HL-60/S4 treated with phorbol 12-myristate 13-acetate at 8.2 ng/mL for 4 days and 3 days (cell line): ENCODE measurements around the gene SPESP1.
"Not testable (repeated sequence)": the region's sequence is repeated elsewhere in the genome, so short reads cannot be mapped to it uniquely, and the experiment has no call there.

Source experiments
- in situ Hi-C: fragments of 300-500 bp; cut with MboI; formaldehyde crosslinking; loops from 2 replicates; pipeline ENCODE4 v1.15.0; 2022; ENCODE audit warnings: low sequenced_read_pairs

Gene SPESP1

GRCh38 chr15:68958597-68958996 is 28.3 kb downstream of the SPESP1 start:
- in situ Hi-C loops: no loop called here

- in situ Hi-C loops: no loop called here
Measured at GRCh38 chr15:68962465-68962864, 32.1 kb downstream of the SPESP1 start.

DNA sequence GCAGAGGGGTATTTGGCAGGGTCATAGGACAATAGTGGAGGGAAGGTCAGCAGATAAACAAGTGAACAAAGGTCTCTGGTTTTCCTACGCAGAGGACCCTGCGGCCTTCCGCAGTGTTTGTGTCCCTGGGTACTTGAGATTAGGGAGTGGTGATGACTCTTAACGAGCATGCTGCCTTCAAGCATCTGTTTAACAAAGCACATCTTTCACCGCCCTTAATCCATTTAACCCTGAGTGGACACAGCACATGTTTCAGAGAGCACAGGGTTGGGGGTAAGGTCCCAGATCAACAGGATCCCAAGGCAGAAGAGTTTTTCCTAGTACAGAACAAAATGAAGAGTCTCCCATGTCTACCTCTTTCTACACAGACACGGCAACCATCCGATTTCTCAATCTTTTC is 33.4 kb downstream of the SPESP1 start:
- in situ Hi-C loops: not testable (repeated sequence)

DNA sequence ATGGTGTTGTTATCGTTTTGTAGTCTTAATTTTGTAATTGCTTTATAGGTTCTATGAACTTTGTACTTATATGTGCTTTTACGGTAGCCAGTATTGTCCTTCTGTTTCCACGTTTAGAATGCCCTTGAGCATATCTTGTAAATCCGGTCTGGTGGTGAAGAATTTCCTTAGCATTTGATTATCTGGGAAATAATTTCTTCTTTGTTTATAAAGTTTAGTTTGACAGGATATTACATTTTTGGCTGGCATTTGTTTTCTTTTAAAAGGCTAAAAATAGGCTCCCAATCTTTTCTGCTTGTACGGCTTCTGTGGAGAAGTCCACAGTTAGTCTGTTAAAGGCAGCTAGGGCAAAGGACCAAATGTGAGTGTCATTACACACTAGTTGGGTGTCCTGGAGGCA is 36.7 kb downstream of the SPESP1 start:
- in situ Hi-C loops: no loop called here

DNA sequence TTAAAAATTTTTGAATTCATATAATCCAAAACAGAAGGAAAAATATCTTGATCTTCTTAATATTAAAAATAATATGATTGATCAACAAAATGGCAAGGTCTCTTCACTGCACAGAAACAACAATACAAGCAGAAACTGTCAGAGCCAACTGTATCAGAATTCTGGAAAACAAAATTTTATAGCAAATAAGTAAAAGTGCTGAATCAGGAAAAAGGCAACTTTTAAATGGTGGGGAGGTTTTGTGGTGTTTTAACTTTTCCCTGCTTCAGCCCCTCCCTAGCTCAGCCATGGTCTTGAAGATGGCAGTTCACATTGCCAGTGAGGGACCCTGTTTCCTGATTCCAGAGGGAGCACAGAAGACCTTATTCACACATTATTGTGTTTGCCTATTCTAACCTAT is 37.6 kb downstream of the SPESP1 start:
- in situ Hi-C loops: no loop called here

- in situ Hi-C loops: no loop called here
Measured at GRCh38 chr15:68969298-68969697, 39.0 kb downstream of the SPESP1 start.

DNA sequence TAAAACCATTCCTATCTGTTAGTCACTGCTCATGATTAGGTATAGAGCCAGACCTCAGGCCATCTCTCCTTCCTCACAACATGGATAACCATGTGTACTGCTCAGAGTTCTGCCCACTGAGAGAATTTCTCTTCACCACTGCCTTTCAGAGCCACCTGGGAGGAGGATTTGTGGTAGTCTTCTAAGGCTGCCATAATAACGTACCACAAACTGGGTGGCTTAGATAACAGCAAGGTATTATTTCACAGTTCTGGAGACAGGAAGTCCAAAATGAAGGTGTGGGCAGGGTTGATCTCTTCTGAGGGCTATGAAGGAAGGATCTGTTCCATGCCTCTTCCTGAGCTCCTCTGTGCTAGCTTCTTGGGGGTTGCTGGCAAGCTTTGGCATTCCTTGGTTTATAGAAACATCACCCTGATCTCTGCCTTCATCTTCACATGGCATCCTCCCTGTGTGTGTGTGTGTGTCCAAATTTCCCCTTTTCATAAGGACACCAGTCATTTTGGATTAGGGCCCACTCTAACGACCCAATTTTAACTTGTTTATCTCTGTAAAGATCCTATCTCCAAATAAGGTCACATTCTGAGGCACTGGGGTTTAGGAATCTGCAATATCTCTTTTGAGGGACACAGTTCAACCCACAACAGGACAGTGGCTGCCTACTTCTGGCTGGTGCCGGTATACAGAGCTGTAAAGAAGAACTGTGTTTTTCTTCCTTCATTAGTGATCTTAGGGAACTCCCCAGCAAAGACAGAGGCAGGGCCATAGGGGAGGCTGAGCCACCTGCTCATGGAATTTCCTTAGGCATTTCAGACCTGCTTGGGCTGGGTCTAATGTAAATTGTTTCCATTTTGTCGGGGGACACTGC is 42.1 kb downstream of the SPESP1 start:
- in situ Hi-C loops: no loop called here

DNA sequence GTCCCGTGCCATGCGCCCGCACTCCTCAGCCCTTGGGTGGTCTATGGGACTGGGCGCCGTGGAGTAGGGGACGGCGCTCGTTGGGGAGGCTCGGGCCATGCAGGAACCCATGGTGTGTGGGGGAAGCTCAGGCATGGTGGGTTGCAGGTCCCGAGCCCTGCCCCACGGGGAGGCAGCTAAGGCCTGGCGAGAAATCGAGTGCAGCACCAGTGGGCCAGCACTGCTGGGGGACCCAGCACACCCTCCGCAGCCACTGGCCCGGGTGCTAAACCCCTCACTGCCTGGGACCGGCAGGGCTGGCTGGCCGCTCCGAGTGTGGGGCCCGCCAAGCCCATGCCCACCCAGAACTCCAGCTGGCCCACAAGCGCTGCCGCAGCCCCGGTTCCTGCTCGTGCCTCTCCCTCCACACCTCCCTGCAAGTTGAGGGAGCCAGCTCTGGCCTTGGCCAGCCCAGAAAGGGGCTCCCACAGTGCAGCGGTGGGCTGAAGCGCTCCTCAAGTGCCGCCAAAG is 45.4 kb downstream of the SPESP1 start:
- in situ Hi-C loops: not testable (repeated sequence)

DNA sequence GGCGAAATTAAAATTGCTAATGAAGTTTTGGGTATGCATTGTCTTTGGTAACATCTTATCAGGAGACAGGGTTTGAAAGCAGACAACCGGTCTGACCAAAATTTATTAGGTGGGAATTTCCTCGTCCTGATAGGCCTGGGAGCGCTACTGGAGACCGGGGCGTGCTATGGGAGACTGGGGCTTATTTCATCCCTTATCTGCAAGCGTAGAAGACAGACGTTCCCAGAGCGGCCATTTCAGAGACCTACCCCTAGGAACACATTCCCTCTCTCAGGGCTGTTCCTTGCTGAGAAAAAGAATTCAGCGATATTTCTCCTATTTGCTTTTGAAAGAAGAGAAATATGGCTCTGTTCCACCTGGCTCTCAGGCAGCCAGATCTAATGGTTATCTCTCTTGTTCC is 47.1 kb downstream of the SPESP1 start:
- in situ Hi-C loops: not testable (repeated sequence)

DNA sequence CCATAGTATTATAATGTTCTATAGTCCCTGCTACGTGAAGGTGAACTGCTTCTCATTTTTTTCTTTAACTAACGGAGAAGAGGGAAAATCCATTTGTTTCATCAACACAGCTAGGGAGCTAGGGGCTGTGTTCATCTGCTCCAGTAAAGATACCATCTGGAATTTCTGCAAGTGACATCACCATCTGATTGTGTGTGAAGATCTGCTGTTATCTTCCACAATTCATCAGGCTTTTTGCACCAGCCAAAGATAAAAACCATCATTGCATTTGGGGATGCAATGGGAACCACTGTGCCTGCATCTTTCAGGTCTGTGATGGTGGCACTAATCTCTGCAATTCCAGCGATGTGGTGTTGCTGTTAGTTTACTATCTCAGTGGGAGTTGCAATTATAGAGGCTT is 48.7 kb downstream of the SPESP1 start:
- in situ Hi-C loops: no loop called here

DNA sequence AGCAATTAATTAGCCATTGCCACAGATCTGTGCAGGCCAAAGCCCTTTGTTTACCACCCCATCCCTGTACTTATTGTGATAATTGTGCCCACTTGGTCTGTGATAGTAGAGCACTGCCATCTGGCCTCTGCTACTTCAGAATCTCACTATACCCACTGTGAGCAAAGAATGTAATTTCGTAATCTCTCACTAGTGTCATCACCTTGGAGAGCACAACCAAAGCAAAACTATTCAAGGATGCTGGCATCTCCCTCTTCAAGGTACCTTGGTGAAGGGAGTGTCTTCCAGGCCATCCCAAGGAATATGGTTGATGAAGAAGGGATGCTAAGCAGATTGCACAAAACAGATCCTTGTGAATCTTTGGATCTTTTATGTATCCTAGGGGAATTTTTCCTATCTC is 49.5 kb downstream of the SPESP1 start:
- in situ Hi-C loops: no loop called here

DNA sequence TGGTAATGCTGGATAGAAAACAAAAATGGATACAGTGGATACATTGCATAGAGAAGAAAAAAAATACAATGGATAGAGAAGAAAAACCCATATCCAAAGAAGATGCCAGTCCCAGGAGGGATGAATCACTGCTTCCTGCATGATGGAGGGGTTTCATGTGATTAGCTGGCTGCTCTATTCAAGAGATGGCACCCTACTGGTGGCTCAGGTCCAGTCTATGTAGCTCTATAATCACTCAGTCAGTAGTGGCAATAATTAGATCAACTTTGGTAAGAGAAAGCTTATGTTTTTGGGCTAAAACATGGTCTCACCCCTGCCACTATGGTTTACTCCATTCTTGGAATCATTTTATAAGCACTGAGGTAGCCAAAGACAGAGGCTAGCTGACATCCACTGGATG is 50.5 kb downstream of the SPESP1 start:
- in situ Hi-C loops: no loop called here

GRCh38 chr15:68981941-68982340 is 51.6 kb downstream of the SPESP1 start:
- in situ Hi-C loops: no loop called here

DNA sequence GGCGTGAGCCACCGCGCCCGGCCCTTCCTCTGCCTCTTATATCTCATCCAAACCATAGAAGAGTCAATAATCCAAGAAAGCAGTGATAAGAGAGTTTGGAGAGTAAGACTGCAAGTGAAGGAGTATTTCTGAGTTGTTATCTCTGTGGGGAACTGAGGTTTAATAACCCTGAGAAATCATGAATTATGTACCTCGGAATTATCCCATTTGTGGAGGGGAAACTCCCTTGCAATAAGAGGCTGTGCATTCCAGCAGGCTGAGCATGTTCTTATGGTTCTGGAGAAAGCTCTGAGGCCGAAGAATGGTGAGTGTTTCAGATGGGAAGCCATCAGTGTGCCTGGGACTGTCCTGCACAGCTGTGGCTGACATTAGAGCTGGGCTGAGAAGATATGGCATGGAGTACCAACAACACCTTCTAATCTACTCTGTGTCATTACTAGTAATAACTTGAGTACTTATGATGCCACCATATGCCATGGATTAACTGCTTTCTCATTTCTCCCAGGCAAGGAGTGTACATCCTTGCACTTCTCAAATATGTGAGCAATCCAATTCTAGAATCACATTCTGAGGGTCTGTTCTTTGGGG is 52.7 kb downstream of the SPESP1 start:
- in situ Hi-C loops: no loop called here

DNA sequence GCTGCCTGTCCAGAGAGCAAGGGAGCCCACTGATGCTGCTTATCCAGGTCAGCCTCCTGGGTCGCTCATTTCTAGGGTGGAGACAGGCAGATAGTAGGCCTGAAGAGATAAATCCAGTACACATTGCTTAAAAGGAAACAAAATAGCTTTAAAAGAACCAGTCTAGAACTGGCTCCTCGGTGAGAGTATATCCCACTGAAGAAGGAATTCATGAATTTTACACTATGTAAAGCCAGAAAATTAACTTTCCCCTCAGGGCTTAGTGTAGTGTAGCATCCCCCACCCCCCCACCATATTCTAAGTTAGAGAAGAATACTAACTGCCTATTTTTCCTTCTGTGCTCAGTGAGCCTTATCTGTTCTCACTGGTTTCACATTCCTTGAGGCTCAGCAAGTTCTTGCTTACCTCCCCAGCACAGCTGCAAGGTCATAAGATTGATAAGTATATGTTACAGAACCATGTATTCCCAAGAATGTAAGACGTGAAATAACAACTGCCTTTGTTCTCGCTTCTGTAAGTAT is 53.7 kb downstream of the SPESP1 start:
- in situ Hi-C loops: no loop called here

GRCh38 chr15:68984586-68984985 is 54.3 kb downstream of the SPESP1 start:
- in situ Hi-C loops: no loop called here

GRCh38 chr15:68985361-68985891 is 55.1 kb downstream of the SPESP1 start:
- in situ Hi-C loops: no loop called here

DNA sequence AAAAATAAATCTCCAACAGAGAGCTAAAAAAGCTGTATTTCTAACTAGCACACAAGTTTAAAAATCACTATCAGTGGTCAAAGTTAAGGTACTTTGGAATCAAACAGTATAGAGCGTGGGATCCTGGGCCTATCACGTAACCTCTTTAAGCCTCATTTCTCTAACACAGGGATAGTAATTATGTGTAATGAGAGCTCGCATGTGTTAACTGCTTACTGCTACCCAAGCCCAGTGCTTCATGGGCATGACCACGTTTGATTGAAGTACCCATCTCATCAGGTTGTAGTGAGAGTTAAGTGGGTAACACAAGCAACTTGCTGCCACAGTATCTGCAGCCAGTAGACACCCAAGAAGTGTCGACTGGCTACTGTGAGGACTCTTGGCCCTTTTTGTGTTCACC is 56.0 kb downstream of the SPESP1 start:
- in situ Hi-C loops: no loop called here

- in situ Hi-C loops: no loop called here
Measured at GRCh38 chr15:68987120-68987519, 56.8 kb downstream of the SPESP1 start.

GRCh38 chr15:68987676-68988075 is 57.4 kb downstream of the SPESP1 start:
- in situ Hi-C loops: no loop called here

DNA sequence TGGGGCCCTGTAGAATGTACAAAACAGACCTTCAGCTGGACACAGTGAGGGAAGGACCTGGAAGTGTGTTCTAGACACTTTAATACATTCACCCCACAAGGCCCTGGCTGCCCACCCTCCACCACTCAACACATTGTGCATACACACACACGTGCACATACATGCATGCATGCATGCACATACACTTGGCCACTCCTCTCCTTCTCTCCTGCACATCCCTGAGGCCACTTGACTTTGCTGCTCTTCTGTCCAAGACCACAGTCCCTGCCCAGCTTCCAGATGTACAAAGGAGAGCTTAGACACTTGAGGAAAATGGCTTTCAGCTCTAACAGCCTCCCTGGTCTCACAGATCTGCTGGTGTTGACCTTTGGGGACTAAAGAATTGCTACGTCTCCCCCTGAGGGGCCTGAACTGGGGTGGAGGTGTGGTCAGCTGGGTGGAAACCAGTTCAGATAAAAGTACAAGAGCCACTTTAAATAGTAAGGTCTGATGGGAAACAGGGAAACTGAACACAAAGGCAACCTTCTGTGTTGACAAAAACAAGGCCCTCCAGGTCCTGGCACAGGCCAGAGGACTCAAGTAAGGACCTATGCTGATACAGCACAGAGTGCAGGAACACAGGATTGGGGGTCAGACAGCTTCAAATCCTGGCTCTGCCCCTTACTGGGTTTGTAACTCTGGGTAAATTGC is 59.4 kb downstream of the SPESP1 start:
- in situ Hi-C loops: no loop called here
